B cell (primary cell): ENCODE results near the gene VAV3. TPM values are rescaled to one million over a fixed set of nuclear protein-coding genes. Genes with fewer than 3 reads are reported as not detected.

Source experiments
- ATAC-seq: fragments of 200-7000 bp; cut with Tn5 transposase; one replicate; pipeline ENCODE4 v1.10.0; 2021; ENCODE audit warnings: low read depth, mild to moderate bottlenecking, moderate number of reproducible peaks, moderate library complexity
- CTCF ChIA-PET: fragments of 350-600 bp; sonication (Branson Sonifier 250); formaldehyde crosslinking; loops from one replicate; lab custom pipeline; 2021; ENCODE audit warnings: antibody characterized with exemption, inconsistent platforms; lab: Charles Lee
- POLR2A ChIA-PET: fragments of 350-600 bp; sonication (Branson Sonifier 250); formaldehyde crosslinking; loops from one replicate; lab custom pipeline; 2021; ENCODE audit warnings: antibody characterized with exemption; lab: Charles Lee
- DNase-seq: peaks from one replicate; pipeline ENCODE4 v3.0.0; 2013
- H2AFZ ChIP-seq: 2 replicates; pipeline ENCODE4 v1.6.1; 2012; ENCODE audit warnings: mild to moderate bottlenecking, low read depth, low read length; ENCODE audit not compliant: insufficient read depth, poor library complexity, severe bottlenecking
- H3K27ac ChIP-seq, 2 donors: 1 replicate in 1 of 2; 2 replicates in 1 of 2; pipeline ENCODE4 v1.5.1; 2012 to 2013; ENCODE audit warnings: low read length in 2 of 2, mild to moderate bottlenecking in 2 of 2, moderate library complexity in 1 of 2
- H3K27me3 ChIP-seq, 4 experiments: fragments of 200-600 bp in 1 of 4; sonication (generic) in 1 of 4; replicated peaks in 1 of 4; 1 replicate in 2 of 4; 2 replicates in 2 of 4; pipeline versions ENCODE4 v1.6.1 to v1.7.0; 2013 to 2016; ENCODE audit warnings: low read length in 3 of 4, mild to moderate bottlenecking in 2 of 4, mixed read lengths in 1 of 4, moderate library complexity in 1 of 4; ENCODE audit not compliant: insufficient read depth in 4 of 4, control insufficient read depth in 3 of 4; ENCODE audit errors: control extremely low read depth in 1 of 4
- H3K36me3 ChIP-seq, 2 experiments: replicated peaks in 1 of 2; 1 replicate in 1 of 2; 2 replicates in 1 of 2; pipeline versions ENCODE4 v1.6.1 to v1.7.1; 2013; ENCODE audit warnings: low read length in 1 of 2; ENCODE audit not compliant: insufficient read depth in 2 of 2, control insufficient read depth in 1 of 2; ENCODE audit errors: control extremely low read depth in 1 of 2, extremely low read depth in 1 of 2
- H3K4me1 ChIP-seq, 2 donors: fragments of 200-600 bp in 1 of 2; sonication (generic) in 1 of 2; 1 replicate in 1 of 2; 2 replicates in 1 of 2; pipeline versions ENCODE4 v1.5.1 to v1.6.1; 2013 to 2017; ENCODE audit warnings: low read length in 2 of 2; ENCODE audit not compliant: control insufficient read depth in 2 of 2, insufficient read depth in 2 of 2
- H3K4me2 ChIP-seq: replicated peaks from 2 replicates; pipeline ENCODE3; 2012; ENCODE audit warnings: mild to moderate bottlenecking, low read depth, low read length; ENCODE audit not compliant: poor library complexity, severe bottlenecking
- H3K4me3 ChIP-seq, 5 experiments: fragments of 200-600 bp in 1 of 5; sonication (generic) in 1 of 5; 1 replicate in 3 of 5; 2 replicates in 2 of 5; pipeline versions ENCODE4 v1.5.1 to v1.7.0; 2011 to 2016; ENCODE audit warnings: low read length in 4 of 5, mild to moderate bottlenecking in 4 of 5, low read depth in 2 of 5, control low read depth in 1 of 5, moderate library complexity in 1 of 5; ENCODE audit not compliant: insufficient read depth in 1 of 5; ENCODE audit errors: control extremely low read depth in 1 of 5, extremely low read depth in 1 of 5
- H3K79me2 ChIP-seq: fragments of 200-600 bp; sonication (generic); one replicate; pipeline ENCODE4 v1.6.0; 2016; ENCODE audit warnings: low read length; ENCODE audit not compliant: control insufficient read depth, insufficient read depth
- H3K9ac ChIP-seq: fragments of 200-600 bp; sonication (generic); 2 replicates; pipeline ENCODE4 v1.6.1; 2017; ENCODE audit warnings: mild to moderate bottlenecking, low read length, moderate library complexity
- H3K9me3 ChIP-seq, 3 donors: one replicate each; pipeline versions ENCODE4 v1.6.1 to v1.7.1; 2013; ENCODE audit warnings: low read length in 2 of 3; ENCODE audit not compliant: control insufficient read depth in 2 of 3, insufficient read depth in 1 of 3; ENCODE audit errors: control extremely low read depth in 1 of 3
- H4K20me1 ChIP-seq: 2 replicates; pipeline ENCODE4 v1.6.0; 2012; ENCODE audit warnings: mild to moderate bottlenecking, low read length; ENCODE audit not compliant: insufficient read depth, control insufficient read depth, poor library complexity, severe bottlenecking
- H3K27ac Mint-ChIP-seq: one replicate; pipeline ENCODE4 v1.8.0; 2021; ENCODE audit warnings: mixed read lengths
- H3K27me3 Mint-ChIP-seq: one replicate; pipeline ENCODE4 v1.8.0; 2021; ENCODE audit warnings: mixed read lengths
- H3K4me1 Mint-ChIP-seq: one replicate; pipeline ENCODE4 v1.8.0; 2021; ENCODE audit warnings: mixed read lengths
- H3K4me3 Mint-ChIP-seq: one replicate; pipeline ENCODE4 v1.8.0; 2021; ENCODE audit warnings: mixed read lengths
- H3K9me3 Mint-ChIP-seq: one replicate; pipeline ENCODE4 v1.8.0; 2022; ENCODE audit warnings: mixed read lengths; ENCODE audit not compliant: insufficient read depth
- CTCF ChIP-seq: fragments of 200-600 bp; IDR thresholded peaks from one replicate; pipeline ENCODE4 v1.8.0; 2022; ENCODE audit warnings: antibody characterized with exemption, mild to moderate bottlenecking
- EZH2 ChIP-seq: IDR thresholded peaks from 2 replicates; pipeline ENCODE4 v1.6.1; 2012; ENCODE audit warnings: borderline replicate concordance, low read depth, mild to moderate bottlenecking, moderate library complexity, low read length; ENCODE audit not compliant: insufficient read depth, poor library complexity, severe bottlenecking
- WGBS: methylation state at CpG from one replicate; pipeline ENCODE4 v1.1.5; 2013; ENCODE audit warnings: missing lambda C conversion rate; ENCODE audit not compliant: insufficient coverage; 5-methylcytosine and 5-hydroxymethylcytosine counted together
- intact Hi-C: fragments of 100-400 bp; cut with micrococcal nuclease; formaldehyde crosslinking; loops from one replicate; pipeline ENCODE4 v1.10.0; 2022
- polyA plus RNA-seq: library from polyadenylated mRNA; depleted of rRNA; stranded (reverse); fragments of >200 nt; gene quantifications from 2 replicates; pipeline ENCODE4 v1.2.3, GENCODE V29; 2012
- total RNA-seq, 2 donors: library from RNA; stranded (reverse); fragments of 120-200 nt in 1 of 2; gene quantifications; 1 replicate in 1 of 2; 2 replicates in 1 of 2; pipeline versions ENCODE4 v1.2.3 to v1.2.4, GENCODE V29; 2013 to 2022

Gene VAV3
- total and polyA plus RNA-seq, 2 donors (not counting 1 experiment from before 2014, with no cell fraction given): 14.8 to 32.5 TPM

GRCh38 chr1:107941531-107941930, 23.4 kb downstream of the VAV3 start:
- peak overlapping the region; percentile 7 for H3K4me2 ChIP-seq
- H3K9me3 ChIP-seq: no peaks in the 10 kb centered on the region
- H3K9ac ChIP-seq: no peak overlapping the region
- ChIA-PET POLR2A (no interaction called here), CTCF (interaction anchor here (0.9 kb wide), 1 partner anchor 157 kb away, joined by 3 read pairs; no protein-coding TSS in a partner anchor)
- intact Hi-C loops: no loop called here
- Mint-ChIP-seq H3K27ac (peak overlapping the region; percentile 54), H3K9me3 (no peaks in the 10 kb centered on the region), H3K27me3 (no peaks in the 10 kb centered on the region), H3K4me1 (peaks cover 74% of the 10 kb centered on the region), H3K4me3 (peak overlapping the region; percentile 4)
- H3K79me2 ChIP-seq: peaks cover 100% of the 10 kb centered on the region
- no peak overlapping the region for H2AFZ ChIP-seq
- no peak for DNase-seq
- H3K36me3 ChIP-seq: peaks cover 0 to 3% of the 10 kb centered on the region in 2 experiments
- TF ChIP-seq EZH2 (no peak), CTCF (no peak)
- H3K27me3 ChIP-seq: no peaks in the 10 kb centered on the region
- H3K27ac ChIP-seq: peak overlapping the region in 1 of 2 donors; percentile 20
- peaks cover 14% of the 10 kb centered on the region for H4K20me1 ChIP-seq
- H3K4me3 ChIP-seq: no peak overlapping the region
- ATAC-seq: no peak
- H3K4me1 ChIP-seq: peaks cover 38 to 40% of the 10 kb centered on the region in 2 donors

- no peak overlapping the region for H3K4me3 ChIP-seq
- H3K36me3 ChIP-seq: peaks cover 0 to 3% of the 10 kb centered on the region in 2 experiments
- Mint-ChIP-seq H3K9me3 (no peaks in the 10 kb centered on the region), H3K4me1 (peaks cover 73% of the 10 kb centered on the region), H3K4me3 (peak overlapping the region; percentile 7), H3K27ac (peak overlapping the region; percentile 18), H3K27me3 (no peaks in the 10 kb centered on the region)
- no peak for DNase-seq
- peaks cover 40 to 43% of the 10 kb centered on the region in 2 donors for H3K4me1 ChIP-seq
- intact Hi-C loops: no loop called here
- no peak overlapping the region for H3K9ac ChIP-seq
- no peak for TF ChIP-seq CTCF
- TF ChIP-seq EZH2: no peak
- peak overlapping the region; percentile 7 for H3K4me2 ChIP-seq
- H3K27ac ChIP-seq: peak overlapping the region in 1 of 2 donors; percentile 20
- 97% methylated on average over 2 of the region's 7 CpGs for whole genome bisulfite sequencing
- ATAC-seq: no peak
- H3K9me3 ChIP-seq: no peaks in the 10 kb centered on the region
- no peak overlapping the region for H2AFZ ChIP-seq
- H3K27me3 ChIP-seq: no peaks in the 10 kb centered on the region
- H3K79me2 ChIP-seq: peaks cover 99% of the 10 kb centered on the region
- ChIA-PET POLR2A (no interaction called here), CTCF (interaction anchor here (0.9 to 1.4 kb wide), 2 partner anchors 157 to 160 kb away, joined by 3 to 11 read pairs; no protein-coding TSS in a partner anchor)
- peaks cover 11% of the 10 kb centered on the region for H4K20me1 ChIP-seq
Measured at GRCh38 chr1:107941123-107941522, 23.9 kb downstream of the VAV3 start.
